HG03039 (cell line): Measurements from ENCODE around the gene KLC4.
"Not testable (repeated sequence)": the region's sequence is repeated elsewhere in the genome, so short reads cannot be mapped to it uniquely, and the experiment has no call there.

ENCODE experiments used
- ATAC-seq: cut with Tn5 transposase; IDR thresholded peaks from one replicate; pipeline ENCODE4 v1.9.1; 2021; ENCODE audit warnings: mild to moderate bottlenecking, moderate library complexity; ENCODE audit not compliant: unreplicated experiment

KLC4 gene

GRCh38 chr6:43035495-43036194 is 23.8 kb upstream of the KLC4 start:
- no peak for ATAC-seq

GRCh38 chr6:43036712-43037111 is 22.7 kb upstream of the KLC4 start:
- ATAC-seq: no peak

- ATAC-seq: no peak
These were observed 22.2 kb upstream of the KLC4 start for GRCh38 chr6:43037197-43037596.

GRCh38 chr6:43037706-43038105 is 21.7 kb upstream of the KLC4 start:
- ATAC-seq: no peak

GRCh38 chr6:43038727-43039126 is 20.7 kb upstream of the KLC4 start:
- no peak for ATAC-seq

- no peak for ATAC-seq
These were observed 18.7 kb upstream of the KLC4 start for GRCh38 chr6:43040542-43041257.

- ATAC-seq: not testable (repeated sequence)
These were observed 18.0 kb upstream of the KLC4 start for GRCh38 chr6:43041475-43041874.

- no peak for ATAC-seq
These were observed 16.1 kb upstream of the KLC4 start for GRCh38 chr6:43043310-43043709.

GRCh38 chr6:43045371-43045930 is 14.0 kb upstream of the KLC4 start:
- no peak for ATAC-seq

- ATAC-seq: no peak
These were observed 11.4 kb upstream of the KLC4 start for GRCh38 chr6:43047998-43048397.

GRCh38 chr6:43050981-43051380 is 8.4 kb upstream of the KLC4 start:
- no peak for ATAC-seq

- ATAC-seq: no peak
These were observed 7.1 kb upstream of the KLC4 start for GRCh38 chr6:43052225-43052841.

- no peak for ATAC-seq
These were observed 6.4 kb upstream of the KLC4 start for GRCh38 chr6:43052842-43053544.

GRCh38 chr6:43053545-43054205 is 5.8 kb upstream of the KLC4 start, which contains the start of gene CUL7:
TSS of gene CUL7 (minus strand) at chr6:43053851. CDS start at chr6:43052788, 1,063 bp downstream.
- ATAC-seq: peak; percentile 87

- ATAC-seq: no peak
These were observed 5.1 kb upstream of the KLC4 start for GRCh38 chr6:43054206-43054943.

- ATAC-seq: no peak
These were observed 3.5 kb upstream of the KLC4 start for GRCh38 chr6:43055966-43056365.

- ATAC-seq: no peak
These were observed 900 bp upstream of the KLC4 start for GRCh38 chr6:43058531-43058930.

- ATAC-seq: no peak
These were observed 763 bp downstream of the KLC4 start for GRCh38 chr6:43060034-43060754.
